ENCODE data around the gene ARHGEF38.
"Not testable (repeated sequence)": the region's sequence is repeated elsewhere in the genome, so short reads cannot be mapped to it uniquely, and the experiment has no call there.

The ARHGEF38 gene

DNA sequence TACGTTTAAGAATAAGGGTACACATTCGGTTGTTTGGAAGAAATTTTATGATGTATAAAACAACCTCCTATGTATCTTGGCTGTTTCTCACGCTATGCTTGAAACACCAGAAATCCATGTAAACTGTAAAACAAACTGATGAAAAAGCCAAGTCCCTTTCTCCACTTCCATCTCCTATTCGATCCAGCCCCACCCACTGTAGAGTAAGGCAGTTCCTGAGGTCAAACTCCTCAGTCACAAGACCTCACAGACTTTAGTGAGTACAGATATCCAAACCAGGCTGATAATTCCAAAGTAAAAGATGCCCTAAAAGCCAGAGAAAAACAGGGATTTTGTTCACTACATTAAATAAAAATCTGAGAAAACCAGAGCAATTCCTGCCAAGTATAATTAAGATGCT is 45.6 kb downstream of the ARHGEF38 start:
- TF ChIP-seq POLR2A (IDR thresholded peaks at IDR 0.05; ENCODE audit: low read depth, low read length) (no peak), POLR2AphosphoS5 (IDR thresholded peaks at IDR 0.05; ENCODE audit: low read depth, low read length) (no peak), TAF1 (IDR thresholded peaks at IDR 0.05; ENCODE audit: borderline replicate concordance, low read depth, low read length) (no peak)
- FAIRE-seq (no peak), DNase-seq (ENCODE audit: insufficient read length) (no peak)

GRCh38 chr4:105598787-105599186 is 46.4 kb downstream of the ARHGEF38 start:
- FAIRE-seq, result peak; percentile 14
- DNase-seq (ENCODE audit: insufficient read length), result no peak
- TF ChIP-seq POLR2A (IDR thresholded peaks at IDR 0.05; ENCODE audit: low read depth, low read length) (no peak), TAF1 (IDR thresholded peaks at IDR 0.05; ENCODE audit: borderline replicate concordance, low read depth, low read length) (no peak), POLR2AphosphoS5 (IDR thresholded peaks at IDR 0.05; ENCODE audit: low read depth, low read length) (no peak)

GRCh38 chr4:105599482-105599881 is 47.1 kb downstream of the ARHGEF38 start:
- DNase-seq (ENCODE audit: insufficient read length), result no peak
- no peak for FAIRE-seq
- TF ChIP-seq TAF1 (IDR thresholded peaks at IDR 0.05; ENCODE audit: borderline replicate concordance, low read depth, low read length), result no peak
- TF ChIP-seq POLR2AphosphoS5 (IDR thresholded peaks at IDR 0.05; ENCODE audit: low read depth, low read length), result no peak
- TF ChIP-seq POLR2A (IDR thresholded peaks at IDR 0.05; ENCODE audit: low read depth, low read length), result no peak

GRCh38 chr4:105599932-105600655 is 47.7 kb downstream of the ARHGEF38 start:
- TF ChIP-seq TAF1 (IDR thresholded peaks at IDR 0.05; ENCODE audit: borderline replicate concordance, low read depth, low read length) (no peak), POLR2AphosphoS5 (IDR thresholded peaks at IDR 0.05; ENCODE audit: low read depth, low read length) (no peak), POLR2A (IDR thresholded peaks at IDR 0.05; ENCODE audit: low read depth, low read length) (no peak)
- FAIRE-seq, result no peak
- DNase-seq (ENCODE audit: insufficient read length), result no peak

GRCh38 chr4:105600951-105601350 is 48.5 kb downstream of the ARHGEF38 start:
- DNase-seq (ENCODE audit: insufficient read length) (no peak), FAIRE-seq (no peak)
- no peak for TF ChIP-seq POLR2AphosphoS5 (IDR thresholded peaks at IDR 0.05; ENCODE audit: low read depth, low read length)
- no peak for TF ChIP-seq TAF1 (IDR thresholded peaks at IDR 0.05; ENCODE audit: borderline replicate concordance, low read depth, low read length)
- TF ChIP-seq POLR2A (IDR thresholded peaks at IDR 0.05; ENCODE audit: low read depth, low read length), result no peak

DNA sequence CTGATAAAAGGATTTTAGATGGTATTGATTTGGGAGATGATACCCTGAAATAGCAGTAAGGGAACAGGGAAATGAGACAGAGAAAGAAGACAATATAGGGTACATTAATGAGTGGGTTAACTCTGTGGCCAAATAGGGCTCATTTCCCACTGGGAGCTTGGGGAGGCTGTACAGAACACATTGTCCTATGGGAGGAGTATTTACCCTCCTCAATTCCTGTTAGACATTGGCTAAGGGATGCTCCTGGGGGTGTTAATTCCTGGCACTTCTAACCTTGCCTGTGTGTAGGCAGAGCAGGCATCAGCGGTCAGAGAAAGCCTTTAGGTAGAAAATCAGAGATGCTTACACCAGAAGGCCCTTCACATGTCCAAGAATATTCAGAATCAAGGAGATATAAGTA is 49.0 kb downstream of the ARHGEF38 start:
- TF ChIP-seq POLR2A (IDR thresholded peaks at IDR 0.05; ENCODE audit: low read depth, low read length) (no peak), POLR2AphosphoS5 (IDR thresholded peaks at IDR 0.05; ENCODE audit: low read depth, low read length) (no peak), TAF1 (IDR thresholded peaks at IDR 0.05; ENCODE audit: borderline replicate concordance, low read depth, low read length) (no peak)
- no peak for FAIRE-seq
- no peak for DNase-seq (ENCODE audit: insufficient read length)

DNA sequence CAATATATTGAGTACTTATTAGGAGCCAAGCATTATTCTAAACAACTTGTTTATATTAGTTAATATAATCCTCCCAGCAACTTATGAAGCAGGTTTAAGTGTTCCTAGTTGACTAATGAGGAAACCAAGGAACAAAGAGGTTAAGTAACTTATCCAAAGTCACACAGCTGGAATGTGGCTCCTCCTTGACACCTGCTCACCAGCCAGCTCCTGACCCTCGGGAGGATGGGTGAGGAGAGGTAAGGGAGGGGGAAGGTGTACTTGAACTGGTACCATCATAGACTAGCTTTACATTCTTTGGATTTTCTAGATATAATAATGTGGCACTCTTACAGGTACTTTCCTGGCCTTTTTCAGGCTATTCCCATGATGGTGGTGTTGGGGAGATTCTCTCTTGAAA is 50.7 kb downstream of the ARHGEF38 start:
- FAIRE-seq, result no peak
- no peak for DNase-seq (ENCODE audit: insufficient read length)
- TF ChIP-seq POLR2A (IDR thresholded peaks at IDR 0.05; ENCODE audit: low read depth, low read length) (no peak), POLR2AphosphoS5 (IDR thresholded peaks at IDR 0.05; ENCODE audit: low read depth, low read length) (no peak), TAF1 (IDR thresholded peaks at IDR 0.05; ENCODE audit: borderline replicate concordance, low read depth, low read length) (no peak)

DNA sequence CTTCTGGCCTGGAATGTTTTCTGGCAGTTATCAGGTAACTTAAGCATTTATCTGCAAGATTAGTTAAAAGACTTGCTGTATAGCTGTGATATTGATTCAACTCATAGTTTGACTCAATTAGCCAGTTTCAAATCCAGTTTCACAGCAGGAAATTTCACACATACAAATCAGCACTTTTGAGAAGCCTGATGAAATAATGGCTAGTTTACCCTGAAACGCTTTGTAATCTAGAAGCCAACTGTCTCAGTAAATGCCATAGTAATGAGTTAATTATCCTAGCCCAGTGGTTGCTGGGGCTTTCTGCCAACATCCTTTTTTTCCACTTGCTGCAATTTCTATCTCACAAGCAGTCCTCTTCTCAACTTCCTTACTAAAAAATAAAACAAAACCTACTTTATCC is 53.1 kb downstream of the ARHGEF38 start:
- no peak for DNase-seq (ENCODE audit: insufficient read length)
- peak; percentile 79 for FAIRE-seq
- TF ChIP-seq POLR2AphosphoS5 (IDR thresholded peaks at IDR 0.05; ENCODE audit: low read depth, low read length) (no peak), POLR2A (IDR thresholded peaks at IDR 0.05; ENCODE audit: low read depth, low read length) (no peak)

DNA sequence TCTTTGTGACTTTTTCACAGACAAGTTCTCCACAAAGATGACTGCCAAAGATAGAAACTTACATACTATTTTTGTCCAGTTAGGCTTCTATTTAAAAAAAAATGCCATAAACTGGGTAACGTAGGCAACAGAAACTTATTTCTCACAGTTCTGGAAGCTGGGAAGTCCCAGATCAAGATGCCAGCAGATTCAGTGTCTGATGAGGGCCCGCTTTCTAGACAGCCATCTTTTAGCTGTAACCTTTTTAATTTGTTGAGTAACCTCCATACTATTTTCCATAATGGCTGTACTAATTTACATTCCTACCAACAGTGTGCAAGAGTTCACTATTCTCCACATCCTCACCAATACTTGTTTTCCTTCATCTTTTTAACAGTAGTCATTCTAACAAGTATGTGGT is 55.5 kb downstream of the ARHGEF38 start:
- no peak for DNase-seq (ENCODE audit: insufficient read length)
- TF ChIP-seq POLR2AphosphoS5 (IDR thresholded peaks at IDR 0.05; ENCODE audit: low read depth, low read length) (no peak), POLR2A (IDR thresholded peaks at IDR 0.05; ENCODE audit: low read depth, low read length) (no peak), TAF1 (IDR thresholded peaks at IDR 0.05; ENCODE audit: borderline replicate concordance, low read depth, low read length) (no peak)
- no peak for FAIRE-seq

GRCh38 chr4:105609819-105610218 is 57.4 kb downstream of the ARHGEF38 start:
- FAIRE-seq; DNase-seq (ENCODE audit: insufficient read length): not testable (repeated sequence)

GRCh38 chr4:105613306-105613705 is 60.9 kb downstream of the ARHGEF38 start:
- FAIRE-seq, result no peak
- no peak for TF ChIP-seq POLR2AphosphoS5 (IDR thresholded peaks at IDR 0.05; ENCODE audit: low read depth, low read length)
- TF ChIP-seq POLR2A (IDR thresholded peaks at IDR 0.05; ENCODE audit: low read depth, low read length), result no peak
- TF ChIP-seq TAF1 (IDR thresholded peaks at IDR 0.05; ENCODE audit: borderline replicate concordance, low read depth, low read length), result no peak
- DNase-seq (ENCODE audit: insufficient read length), result no peak

- FAIRE-seq (no peak), DNase-seq (ENCODE audit: insufficient read length) (no peak)
- TF ChIP-seq POLR2AphosphoS5 (IDR thresholded peaks at IDR 0.05; ENCODE audit: low read depth, low read length) (no peak), TAF1 (IDR thresholded peaks at IDR 0.05; ENCODE audit: borderline replicate concordance, low read depth, low read length) (no peak), POLR2A (IDR thresholded peaks at IDR 0.05; ENCODE audit: low read depth, low read length) (no peak)
These were observed 66.9 kb downstream of the ARHGEF38 start for GRCh38 chr4:105619188-105619931.

Data from GM12892 (cell line).